HEK293 (cell line): Measurements from ENCODE around the gene WDR1.

ENCODE experiments used
- ATF2 ChIP-seq: fragments of 450-650 bp; formaldehyde crosslinking; IDR thresholded peaks from 2 replicates; pipeline ENCODE4 v1.5.1; 2016; ENCODE audit warnings: missing biosample characterization, missing genetic modification characterization, low read depth
- CTCF ChIP-seq: fragments of 450-650 bp; formaldehyde crosslinking; IDR thresholded peaks from 2 replicates; pipeline ENCODE4 v1.5.1; 2016; ENCODE audit warnings: missing biosample characterization, missing genetic modification characterization
- ZEB2 ChIP-seq: fragments of 450-650 bp; formaldehyde crosslinking; IDR thresholded peaks from 2 replicates; pipeline ENCODE4 v1.5.1; 2016; ENCODE audit warnings: missing biosample characterization, missing genetic modification characterization
- ZNF169 ChIP-seq: fragments of 450-650 bp; formaldehyde crosslinking; IDR thresholded peaks from 2 replicates; pipeline ENCODE4 v1.5.1; 2016; ENCODE audit warnings: missing biosample characterization, missing genetic modification characterization
- ZNF292 ChIP-seq: fragments of 450-650 bp; formaldehyde crosslinking; IDR thresholded peaks from 2 replicates; pipeline ENCODE4 v1.5.1; 2016; ENCODE audit warnings: low read depth, missing biosample characterization, missing genetic modification characterization, borderline replicate concordance
- ZNF529 ChIP-seq: fragments of 450-650 bp; formaldehyde crosslinking; IDR thresholded peaks from 2 replicates; pipeline ENCODE4 v1.5.1; 2017; ENCODE audit warnings: missing genetic modification characterization, missing biosample characterization; ENCODE audit not compliant: insufficient replicate concordance
- ZNF670 ChIP-seq: fragments of 450-650 bp; formaldehyde crosslinking; IDR thresholded peaks from 2 replicates; pipeline ENCODE4 v1.5.1; 2016; ENCODE audit warnings: missing biosample characterization, missing genetic modification characterization, low read depth
- ZNF837 ChIP-seq: fragments of 450-650 bp; formaldehyde crosslinking; IDR thresholded peaks from 2 replicates; pipeline ENCODE4 v1.5.1; 2016; ENCODE audit warnings: missing biosample characterization, missing genetic modification characterization
- TF ChIP-seq, protein P1 (sequence below): fragments of 450-650 bp; formaldehyde crosslinking; IDR thresholded peaks from 2 replicates; pipeline ENCODE4 v1.5.1; 2016; ENCODE audit warnings: missing biosample characterization, missing genetic modification characterization

DNA sequence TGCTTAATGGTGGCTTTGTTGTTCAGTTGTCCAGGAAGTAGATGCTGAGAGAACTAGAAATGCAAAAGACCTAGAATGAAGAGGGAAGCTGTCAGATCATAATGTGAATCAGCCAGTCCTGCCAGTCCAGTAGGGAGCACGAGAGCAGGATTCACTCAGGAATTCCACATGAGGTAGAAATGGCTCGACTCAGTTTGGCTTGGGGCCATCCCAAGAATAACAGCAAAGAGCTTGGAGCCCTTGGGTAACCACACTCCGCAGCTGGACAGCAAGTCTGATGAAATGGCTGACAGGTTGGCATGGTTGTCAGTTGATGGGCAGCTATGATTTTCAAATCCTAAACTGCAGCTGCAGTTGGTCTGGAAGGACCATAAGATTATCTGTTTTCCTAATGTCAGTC lies 44.5 kb upstream of the WDR1 start:
- TF ChIP-seq CTCF (tag by site-specific recombination) (no peak), ZNF292 (no peak), ZNF169 (tag by site-specific recombination) (no peak), ZEB2 (tag by site-specific recombination) (no peak), ZNF837 (no peak), ZNF670 (tag by site-specific recombination) (no peak), ATF2 (tag by site-specific recombination) (no peak), ZNF529 (tag by site-specific recombination) (no peak)
- TF ChIP-seq, protein P1, sequence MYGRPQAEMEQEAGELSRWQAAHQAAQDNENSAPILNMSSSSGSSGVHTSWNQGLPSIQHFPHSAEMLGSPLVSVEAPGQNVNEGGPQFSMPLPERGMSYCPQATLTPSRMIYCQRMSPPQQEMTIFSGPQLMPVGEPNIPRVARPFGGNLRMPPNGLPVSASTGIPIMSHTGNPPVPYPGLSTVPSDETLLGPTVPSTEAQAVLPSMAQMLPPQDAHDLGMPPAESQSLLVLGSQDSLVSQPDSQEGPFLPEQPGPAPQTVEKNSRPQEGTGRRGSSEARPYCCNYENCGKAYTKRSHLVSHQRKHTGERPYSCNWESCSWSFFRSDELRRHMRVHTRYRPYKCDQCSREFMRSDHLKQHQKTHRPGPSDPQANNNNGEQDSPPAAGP (tag by site-specific recombination) = no peak
